Endothelial cell of umbilical vein (primary cell): ENCODE data around the gene LYSMD4. TPM values are rescaled to one million over a fixed set of nuclear protein-coding genes. Genes with fewer than 3 reads are reported as not detected.

Experiments
- BruUV-seq: library from RNA; stranded (reverse); fragments of 400-500 nt; replicated peaks from 2 replicates; lab custom pipeline; 2021; lab: Mats Ljungman, UMichigan
- CTCF ChIA-PET: fragments of 300-600, 350-600 bp; sonication (Branson Sonifier 250); formaldehyde crosslinking; loops from one replicate; lab custom pipeline; 2021; ENCODE audit warnings: antibody characterized with exemption, inconsistent platforms; lab: Charles Lee
- POLR2A ChIA-PET: fragments of 300-600, 350-600 bp; sonication (Branson Sonifier 250); formaldehyde crosslinking; loops from one replicate; lab custom pipeline; 2021; ENCODE audit warnings: antibody characterized with exemption, inconsistent platforms; lab: Charles Lee
- DNase-seq: peaks from one replicate; pipeline ENCODE4 v3.0.0-alpha.2; 2011; ENCODE audit warnings: low read depth, low spot score
- FAIRE-seq: peaks from 2 replicates; lab custom pipeline; 2011; peaks lifted over from hg19 to GRCh38; lab: Jason Lieb, UNC
- H2AFZ ChIP-seq: 2 replicates; pipeline ENCODE4 v1.6.0; 2012; ENCODE audit warnings: low read depth, low read length, control low read depth, inconsistent platforms
- H3K27ac ChIP-seq: 2 replicates; pipeline ENCODE4 v1.5.1; 2011; ENCODE audit warnings: low read depth, mild to moderate bottlenecking, control low read depth, low read length, moderate library complexity; ENCODE audit not compliant: insufficient read depth
- H3K27me3 ChIP-seq, 2 experiments: 2 replicates each; pipeline versions ENCODE4 v1.6.0 to v1.6.1; 2011; ENCODE audit warnings: low read length in 2 of 2, mixed read lengths in 1 of 2; ENCODE audit not compliant: control insufficient read depth in 2 of 2, insufficient read depth in 2 of 2
- H3K36me3 ChIP-seq, 2 experiments: 2 replicates in 1 of 2; 3 replicates in 1 of 2; pipeline ENCODE4 v1.5.1; 2011; ENCODE audit warnings: low read length in 2 of 2, mild to moderate bottlenecking in 1 of 2, moderate library complexity in 1 of 2; ENCODE audit not compliant: control insufficient read depth in 2 of 2, insufficient read depth in 2 of 2; ENCODE audit errors: extremely low read depth in 1 of 2
- H3K4me1 ChIP-seq: 3 replicates; pipeline ENCODE4 v1.5.1; 2011; ENCODE audit warnings: mild to moderate bottlenecking, low read length; ENCODE audit not compliant: control insufficient read depth, insufficient read depth; ENCODE audit errors: extremely low read depth
- H3K4me2 ChIP-seq: 2 replicates; pipeline ENCODE4 v1.6.1; 2011; ENCODE audit warnings: low read length, control low read depth, mixed read lengths; ENCODE audit not compliant: insufficient read depth
- H3K4me3 ChIP-seq, 3 experiments: fragments of 200-600 bp in 1 of 3; sonication (generic), shearing (Covaris generic) in 1 of 3; replicated peaks in 1 of 3; 2 replicates each; pipeline ENCODE4 v1.5.1; 2011 to 2016; ENCODE audit warnings: control low read depth in 3 of 3, low read length in 3 of 3, mild to moderate bottlenecking in 2 of 3, inconsistent platforms in 1 of 3, low read depth in 1 of 3, moderate library complexity in 1 of 3; ENCODE audit not compliant: insufficient read depth in 1 of 3
- H3K79me2 ChIP-seq: 2 replicates; pipeline ENCODE4 v1.6.0; 2012; ENCODE audit warnings: low read length, inconsistent platforms; ENCODE audit not compliant: control insufficient read depth, insufficient read depth
- H3K9ac ChIP-seq: replicated peaks from 2 replicates; pipeline ENCODE3; 2011; ENCODE audit warnings: low read length, control low read depth; ENCODE audit not compliant: insufficient read depth; ENCODE audit errors: extremely low read depth
- H3K9me1 ChIP-seq: replicated peaks from 3 replicates; pipeline ENCODE4 v1.6.0; 2011; ENCODE audit warnings: mild to moderate bottlenecking, low read length; ENCODE audit not compliant: control insufficient read depth, insufficient read depth; ENCODE audit errors: extremely low read depth
- H3K9me3 ChIP-seq: replicated peaks from 2 replicates; pipeline ENCODE4 v1.5.1; 2012; ENCODE audit warnings: low read length, inconsistent platforms; ENCODE audit not compliant: control insufficient read depth, insufficient read depth
- H4K20me1 ChIP-seq: replicated peaks from 2 replicates; pipeline ENCODE3; 2011; ENCODE audit warnings: mild to moderate bottlenecking, low read length; ENCODE audit not compliant: control insufficient read depth, insufficient read depth; ENCODE audit errors: extremely low read depth
- CTCF ChIP-seq, 2 donors: IDR thresholded peaks; 1 replicate in 1 of 2; 2 replicates in 1 of 2; pipeline ENCODE4 v1.5.1; 2011; ENCODE audit warnings: low read length in 2 of 2, mild to moderate bottlenecking in 2 of 2, moderate library complexity in 2 of 2, control low read depth in 1 of 2, inconsistent platforms in 1 of 2, low read depth in 1 of 2; ENCODE audit not compliant: insufficient read depth in 1 of 2; ENCODE audit errors: extremely low read depth in 1 of 2
- EZH2 ChIP-seq: IDR thresholded peaks from 2 replicates; pipeline ENCODE4 v1.6.1; 2012; ENCODE audit warnings: borderline replicate concordance, low read depth, mild to moderate bottlenecking, moderate library complexity, low read length, inconsistent platforms; ENCODE audit not compliant: severe bottlenecking
- FOS ChIP-seq: IDR thresholded peaks from 2 replicates; pipeline ENCODE4 v1.6.1; 2011; ENCODE audit warnings: mild to moderate bottlenecking, low read length, moderate library complexity, borderline replicate concordance; ENCODE audit not compliant: insufficient read depth
- GATA2 ChIP-seq: IDR thresholded peaks from 2 replicates; pipeline ENCODE4 v1.7.0; 2011; ENCODE audit warnings: low read depth, mild to moderate bottlenecking, moderate library complexity, mixed read lengths, low read length; ENCODE audit not compliant: insufficient read length, insufficient read depth
- JUN ChIP-seq: IDR thresholded peaks from 2 replicates; pipeline ENCODE4 v1.6.1; 2011; ENCODE audit warnings: borderline replicate concordance, low read depth; ENCODE audit not compliant: insufficient read length, insufficient read depth
- MAX ChIP-seq: IDR thresholded peaks from 2 replicates; pipeline ENCODE4 v1.6.1; 2011; ENCODE audit not compliant: insufficient read depth, insufficient read length
- MYC ChIP-seq: IDR thresholded peaks from one replicate; pipeline ENCODE4 v1.6.1; 2011; ENCODE audit warnings: mild to moderate bottlenecking, low read depth, low read length
- POLR2A ChIP-seq: IDR thresholded peaks from 2 replicates; pipeline ENCODE4 v1.6.1; 2012; ENCODE audit warnings: low read depth, mild to moderate bottlenecking, control low read depth, low read length
- POLR2AphosphoS5 ChIP-seq: IDR thresholded peaks from 2 replicates; pipeline ENCODE4 v1.6.1; 2012; ENCODE audit warnings: low read depth, mild to moderate bottlenecking, control low read depth, low read length, moderate library complexity; ENCODE audit not compliant: insufficient read depth
- dilution Hi-C: fragments of 300-500 bp; cut with MboI; formaldehyde crosslinking; loops from one replicate; pipeline ENCODE4 v1.15.0; 2019; ENCODE audit warnings: low sequenced_read_pairs; ENCODE audit not compliant: extremely low pct_ligation_motif_present
- intact Hi-C: fragments of 100-400 bp; cut with micrococcal nuclease; formaldehyde crosslinking; loops from one replicate; pipeline ENCODE4 v1.10.0; 2022
- polyA plus RNA-seq, 4 experiments: library from polyadenylated mRNA; depleted of rRNA in 3 of 4; stranded (reverse) in 3 of 4; unstranded in 1 of 4; fragments of >200 nt; gene quantifications; 2 replicates each; pipeline versions ENCODE4 v1.2.1 to v1.2.3, GENCODE V29; 2011 to 2012; ENCODE audit warnings: missing spikeins in 1 of 4
- total RNA-seq: library from RNA; stranded (reverse); gene quantifications from 2 replicates; pipeline ENCODE4 v1.2.3, GENCODE V29; 2021

Gene LYSMD4
- total and polyA plus RNA-seq, 2 donors (not counting 3 experiments of a cell fraction or from before 2014, with no cell fraction given): 7.0 to 7.1 TPM

DNA sequence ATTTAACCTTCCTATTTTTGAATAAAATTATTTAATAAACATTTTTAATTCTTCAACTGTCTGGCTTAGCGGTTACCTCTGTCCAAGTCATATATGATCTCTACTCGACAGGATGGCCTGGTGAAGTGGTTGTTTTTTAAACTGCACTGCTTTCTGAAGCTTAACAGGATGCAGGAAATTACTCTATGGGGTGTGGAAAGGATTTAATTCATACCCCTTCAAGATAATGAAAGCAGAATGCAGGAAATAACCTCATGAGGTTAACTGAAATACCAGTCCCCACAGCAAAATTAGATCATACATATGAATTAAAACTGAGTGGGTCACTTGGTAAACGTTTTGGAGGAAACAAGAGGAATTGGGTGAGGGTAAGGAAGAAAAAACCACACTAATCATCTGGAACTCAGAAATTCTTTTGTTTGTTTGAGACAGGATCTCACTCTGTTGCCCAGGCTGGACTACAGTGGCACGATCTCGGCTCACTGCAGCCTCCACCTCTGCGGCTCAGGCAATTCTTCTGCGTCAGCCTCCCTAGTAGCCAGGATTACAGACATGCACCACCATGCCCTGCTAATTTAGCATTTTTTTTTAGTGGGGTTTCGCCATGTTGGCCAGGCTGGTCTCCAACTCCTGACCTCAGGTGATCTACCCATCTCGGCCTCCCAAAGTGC is 50.1 kb downstream of the LYSMD4 start:
- H4K20me1 ChIP-seq: no peaks in the 10 kb centered on the region
- no peaks in the 10 kb centered on the region for H3K27me3 ChIP-seq
- peaks cover 5% of the 10 kb centered on the region for H3K79me2 ChIP-seq
- ChIA-PET POLR2A (no interaction called here), CTCF (interaction anchor here (0.6 to 3.2 kb wide), 10 partner anchors 14 to 410 kb away, joined by 3 to 56 read pairs (median 4); no protein-coding TSS in a partner anchor)
- H3K27ac ChIP-seq: peak overlapping the region; percentile 95
- TSS peak; percentile 82 for BruUV-seq
- peak overlapping the region; percentile 88 for H3K4me2 ChIP-seq
- H3K4me3 ChIP-seq: peak overlapping the region in 1 of 3 experiments; percentile 41
- intact Hi-C loops (loop anchor here (1.0 to 5.0 kb wide), 4 partner anchors 20 to 341 kb away; partner anchors contain the start of gene MEF2A), dilution Hi-C loops (no loop called here)
- FAIRE-seq: peak; percentile 70
- peaks cover 0 to 3% of the 10 kb centered on the region in 2 experiments for H3K36me3 ChIP-seq
- H2AFZ ChIP-seq: peak overlapping the region; percentile 14
- no peaks in the 10 kb centered on the region for H3K9me1 ChIP-seq
- peaks cover 23% of the 10 kb centered on the region for H3K4me1 ChIP-seq
- H3K9ac ChIP-seq: peak overlapping the region; percentile 86
- DNase-seq: peak; percentile 93
- no peaks in the 10 kb centered on the region for H3K9me3 ChIP-seq
- TF ChIP-seq POLR2AphosphoS5 (peak; percentile 62), CTCF (IDR thresholded peaks at IDR 0.05; ENCODE audit: extremely low read depth in 1 of 2, insufficient read depth in 1 of 2, low read depth in 1 of 2, low read length in 2 of 2) (no peak), EZH2 (no peak), GATA2 (peak; percentile 69), JUN (peak; percentile 86), MAX (no peak), FOS (peak; percentile 56), POLR2A (peak; percentile 40), MYC (no peak)
